ENCODE measurements around the gene B4GALT5. TPM values are rescaled to one million over a fixed set of nuclear protein-coding genes. Genes with fewer than 3 reads are reported as not detected.

Gene B4GALT5
- total RNA-seq, 1 experiment from 2014 or later = 62.4 TPM

DNA sequence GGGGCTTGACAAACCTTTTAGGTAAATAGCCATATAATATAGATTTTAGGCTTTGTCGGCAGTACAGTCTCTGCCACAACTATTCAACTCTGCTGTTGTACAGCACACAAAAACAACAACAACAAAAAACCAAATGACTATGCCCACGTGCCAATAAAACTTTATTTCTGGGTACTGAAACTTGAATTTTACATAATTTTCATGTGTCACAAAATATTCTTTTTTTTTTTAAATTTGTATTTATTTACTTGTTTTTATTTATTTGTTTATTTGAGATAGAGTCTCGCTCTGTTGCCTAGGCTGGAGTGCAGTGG lies 34.8 kb upstream of the B4GALT5 start (continued):
- TF ChIP-seq NR1H2 (CRISPR knock-in tag; IDR thresholded peaks at IDR 0.05) = no peak
- TF ChIP-seq, protein P1, sequence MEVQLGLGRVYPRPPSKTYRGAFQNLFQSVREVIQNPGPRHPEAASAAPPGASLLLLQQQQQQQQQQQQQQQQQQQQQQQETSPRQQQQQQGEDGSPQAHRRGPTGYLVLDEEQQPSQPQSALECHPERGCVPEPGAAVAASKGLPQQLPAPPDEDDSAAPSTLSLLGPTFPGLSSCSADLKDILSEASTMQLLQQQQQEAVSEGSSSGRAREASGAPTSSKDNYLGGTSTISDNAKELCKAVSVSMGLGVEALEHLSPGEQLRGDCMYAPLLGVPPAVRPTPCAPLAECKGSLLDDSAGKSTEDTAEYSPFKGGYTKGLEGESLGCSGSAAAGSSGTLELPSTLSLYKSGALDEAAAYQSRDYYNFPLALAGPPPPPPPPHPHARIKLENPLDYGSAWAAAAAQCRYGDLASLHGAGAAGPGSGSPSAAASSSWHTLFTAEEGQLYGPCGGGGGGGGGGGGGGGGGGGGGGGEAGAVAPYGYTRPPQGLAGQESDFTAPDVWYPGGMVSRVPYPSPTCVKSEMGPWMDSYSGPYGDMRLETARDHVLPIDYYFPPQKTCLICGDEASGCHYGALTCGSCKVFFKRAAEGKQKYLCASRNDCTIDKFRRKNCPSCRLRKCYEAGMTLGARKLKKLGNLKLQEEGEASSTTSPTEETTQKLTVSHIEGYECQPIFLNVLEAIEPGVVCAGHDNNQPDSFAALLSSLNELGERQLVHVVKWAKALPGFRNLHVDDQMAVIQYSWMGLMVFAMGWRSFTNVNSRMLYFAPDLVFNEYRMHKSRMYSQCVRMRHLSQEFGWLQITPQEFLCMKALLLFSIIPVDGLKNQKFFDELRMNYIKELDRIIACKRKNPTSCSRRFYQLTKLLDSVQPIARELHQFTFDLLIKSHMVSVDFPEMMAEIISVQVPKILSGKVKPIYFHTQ (CRISPR knock-in tag; IDR thresholded peaks at IDR 0.05) = no peak
- TF ChIP-seq, protein P2, sequence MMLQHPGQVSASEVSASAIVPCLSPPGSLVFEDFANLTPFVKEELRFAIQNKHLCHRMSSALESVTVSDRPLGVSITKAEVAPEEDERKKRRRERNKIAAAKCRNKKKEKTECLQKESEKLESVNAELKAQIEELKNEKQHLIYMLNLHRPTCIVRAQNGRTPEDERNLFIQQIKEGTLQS (CRISPR knock-in tag; conservative IDR thresholded peaks at IDR 0.05) = no peak

DNA sequence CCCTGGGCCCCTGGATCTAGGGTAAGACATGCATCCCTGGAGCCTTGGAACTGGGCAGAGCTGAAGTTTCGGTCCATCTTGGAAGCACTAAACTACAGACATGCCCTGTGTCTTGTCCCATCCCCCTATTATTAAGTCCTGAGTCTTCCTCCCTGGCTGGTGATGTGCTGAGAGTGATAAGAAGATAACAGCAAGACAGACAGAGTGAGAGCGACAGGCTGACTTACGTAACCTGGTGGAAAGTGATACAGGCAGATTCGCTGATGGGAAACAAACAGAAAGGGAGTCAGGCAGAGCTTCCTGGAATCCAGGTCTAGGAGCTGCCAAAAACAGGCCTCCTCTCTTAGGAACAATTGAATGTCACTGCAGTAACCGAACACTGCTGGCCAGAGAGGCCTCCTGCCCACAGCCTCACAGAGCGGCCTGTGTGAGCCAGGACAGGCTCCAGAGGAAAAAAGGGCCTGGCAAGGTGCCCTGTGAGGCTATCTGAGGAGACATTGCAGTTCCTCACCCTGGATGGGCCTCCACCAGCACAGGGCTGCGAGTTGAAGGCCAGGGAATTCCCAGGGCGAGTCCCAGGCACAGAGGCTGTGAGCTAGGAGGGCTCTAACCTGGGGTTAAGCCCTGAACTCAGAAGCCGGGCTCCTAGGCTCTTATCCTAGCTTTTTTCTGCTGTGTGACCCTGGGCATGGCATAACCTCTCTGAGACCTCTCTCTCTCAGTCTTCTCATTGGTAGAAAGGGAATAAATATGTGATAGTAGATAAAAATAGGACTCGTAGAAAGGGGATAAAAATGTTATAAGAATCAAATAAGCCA lies 34.2 kb upstream of the B4GALT5 start:
- Mint-ChIP-seq H3K9me3 (no peaks in the 10 kb centered on the region), H3K27ac (no peak overlapping the region), H3K4me1 (peaks cover 14% of the 10 kb centered on the region), H3K4me3 (no peak overlapping the region), H3K36me3 (no peaks in the 10 kb centered on the region), H3K27me3 (ENCODE audit: low read depth) (no peaks in the 10 kb centered on the region)
- ChIA-PET POLR2A (no interaction called here), CTCF (no interaction called here)
- no peak for TF ChIP-seq RELA (CRISPR knock-in tag; IDR thresholded peaks at IDR 0.05; ENCODE audit: borderline replicate concordance)
- TF ChIP-seq HMGA2 (CRISPR knock-in tag; IDR thresholded peaks at IDR 0.05) = no peak
- TF ChIP-seq TP53 (CRISPR knock-in tag; IDR thresholded peaks at IDR 0.05) = no peak
- no peak for TF ChIP-seq NR2C2 (CRISPR knock-in tag; IDR thresholded peaks at IDR 0.05)
- no peak for TF ChIP-seq TEAD4 (CRISPR knock-in tag; IDR thresholded peaks at IDR 0.05)
- TF ChIP-seq GABPB1 (CRISPR knock-in tag; IDR thresholded peaks at IDR 0.05) = 0 out of 2 replicates have a peak, but pooled peaks have one; percentile 33
- TF ChIP-seq, protein P3, sequence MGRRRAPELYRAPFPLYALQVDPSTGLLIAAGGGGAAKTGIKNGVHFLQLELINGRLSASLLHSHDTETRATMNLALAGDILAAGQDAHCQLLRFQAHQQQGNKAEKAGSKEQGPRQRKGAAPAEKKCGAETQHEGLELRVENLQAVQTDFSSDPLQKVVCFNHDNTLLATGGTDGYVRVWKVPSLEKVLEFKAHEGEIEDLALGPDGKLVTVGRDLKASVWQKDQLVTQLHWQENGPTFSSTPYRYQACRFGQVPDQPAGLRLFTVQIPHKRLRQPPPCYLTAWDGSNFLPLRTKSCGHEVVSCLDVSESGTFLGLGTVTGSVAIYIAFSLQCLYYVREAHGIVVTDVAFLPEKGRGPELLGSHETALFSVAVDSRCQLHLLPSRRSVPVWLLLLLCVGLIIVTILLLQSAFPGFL (CRISPR knock-in tag; IDR thresholded peaks at IDR 0.05; ENCODE audit: borderline replicate concordance) = no peak
- no peak for TF ChIP-seq IRF2 (CRISPR knock-in tag; IDR thresholded peaks at IDR 0.05; ENCODE audit: borderline replicate concordance, low read depth)
- TF ChIP-seq, protein P4, sequence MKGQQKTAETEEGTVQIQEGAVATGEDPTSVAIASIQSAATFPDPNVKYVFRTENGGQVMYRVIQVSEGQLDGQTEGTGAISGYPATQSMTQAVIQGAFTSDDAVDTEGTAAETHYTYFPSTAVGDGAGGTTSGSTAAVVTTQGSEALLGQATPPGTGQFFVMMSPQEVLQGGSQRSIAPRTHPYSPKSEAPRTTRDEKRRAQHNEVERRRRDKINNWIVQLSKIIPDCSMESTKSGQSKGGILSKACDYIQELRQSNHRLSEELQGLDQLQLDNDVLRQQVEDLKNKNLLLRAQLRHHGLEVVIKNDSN (CRISPR knock-in tag; IDR thresholded peaks at IDR 0.05) = no peak
- DNase-seq (ENCODE audit: low spot score) = no peak
- ATAC-seq = no peak; the same call in 1 of the 2 replicates

DNA sequence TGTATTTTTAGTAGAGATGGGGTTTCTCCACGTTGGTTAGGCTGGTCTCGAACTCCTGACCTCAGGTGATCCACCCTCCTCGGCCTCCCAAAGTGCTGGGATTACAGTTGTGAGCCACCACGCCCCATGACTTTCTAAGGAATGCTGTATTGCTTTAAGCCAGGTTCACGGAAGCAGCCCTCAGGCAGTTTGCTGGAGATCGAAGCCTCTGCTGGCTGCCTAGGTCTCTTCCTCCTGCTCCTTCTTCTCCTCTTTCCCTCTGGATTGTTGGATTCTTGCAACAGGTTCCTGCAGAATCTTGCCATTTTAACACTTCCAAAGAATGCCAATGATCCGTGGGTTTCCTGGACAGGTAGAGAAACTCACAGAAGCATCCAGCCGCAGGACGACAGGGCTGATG lies 29.3 kb upstream of the B4GALT5 start:
- CTCF ChIA-PET = no interaction called here
- Mint-ChIP-seq H3K27me3 (ENCODE audit: low read depth) (no peaks in the 10 kb centered on the region; the same call in 1 of the 2 replicates), H3K27ac (peak overlapping the region; percentile 94)
- TF ChIP-seq, protein P1 (CRISPR knock-in tag; IDR thresholded peaks at IDR 0.05) = no peak
- TF ChIP-seq, protein P5, sequence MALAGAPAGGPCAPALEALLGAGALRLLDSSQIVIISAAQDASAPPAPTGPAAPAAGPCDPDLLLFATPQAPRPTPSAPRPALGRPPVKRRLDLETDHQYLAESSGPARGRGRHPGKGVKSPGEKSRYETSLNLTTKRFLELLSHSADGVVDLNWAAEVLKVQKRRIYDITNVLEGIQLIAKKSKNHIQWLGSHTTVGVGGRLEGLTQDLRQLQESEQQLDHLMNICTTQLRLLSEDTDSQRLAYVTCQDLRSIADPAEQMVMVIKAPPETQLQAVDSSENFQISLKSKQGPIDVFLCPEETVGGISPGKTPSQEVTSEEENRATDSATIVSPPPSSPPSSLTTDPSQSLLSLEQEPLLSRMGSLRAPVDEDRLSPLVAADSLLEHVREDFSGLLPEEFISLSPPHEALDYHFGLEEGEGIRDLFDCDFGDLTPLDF (CRISPR knock-in tag; IDR thresholded peaks at IDR 0.05) = no peak
- no peak for TF ChIP-seq ZNF138 (CRISPR knock-in tag; conservative IDR thresholded peaks at IDR 0.05)
- no peak for TF ChIP-seq CREM (CRISPR knock-in tag; IDR thresholded peaks at IDR 0.05)
- no peak for TF ChIP-seq ATF1 (CRISPR knock-in tag; IDR thresholded peaks at IDR 0.05)
- no peak for TF ChIP-seq NR3C1 (CRISPR knock-in tag; conservative IDR thresholded peaks at IDR 0.05; ENCODE audit: low read depth)
- no peak for TF ChIP-seq MXD4 (CRISPR knock-in tag; IDR thresholded peaks at IDR 0.05; ENCODE audit: borderline replicate concordance)
- TF ChIP-seq, protein P6, sequence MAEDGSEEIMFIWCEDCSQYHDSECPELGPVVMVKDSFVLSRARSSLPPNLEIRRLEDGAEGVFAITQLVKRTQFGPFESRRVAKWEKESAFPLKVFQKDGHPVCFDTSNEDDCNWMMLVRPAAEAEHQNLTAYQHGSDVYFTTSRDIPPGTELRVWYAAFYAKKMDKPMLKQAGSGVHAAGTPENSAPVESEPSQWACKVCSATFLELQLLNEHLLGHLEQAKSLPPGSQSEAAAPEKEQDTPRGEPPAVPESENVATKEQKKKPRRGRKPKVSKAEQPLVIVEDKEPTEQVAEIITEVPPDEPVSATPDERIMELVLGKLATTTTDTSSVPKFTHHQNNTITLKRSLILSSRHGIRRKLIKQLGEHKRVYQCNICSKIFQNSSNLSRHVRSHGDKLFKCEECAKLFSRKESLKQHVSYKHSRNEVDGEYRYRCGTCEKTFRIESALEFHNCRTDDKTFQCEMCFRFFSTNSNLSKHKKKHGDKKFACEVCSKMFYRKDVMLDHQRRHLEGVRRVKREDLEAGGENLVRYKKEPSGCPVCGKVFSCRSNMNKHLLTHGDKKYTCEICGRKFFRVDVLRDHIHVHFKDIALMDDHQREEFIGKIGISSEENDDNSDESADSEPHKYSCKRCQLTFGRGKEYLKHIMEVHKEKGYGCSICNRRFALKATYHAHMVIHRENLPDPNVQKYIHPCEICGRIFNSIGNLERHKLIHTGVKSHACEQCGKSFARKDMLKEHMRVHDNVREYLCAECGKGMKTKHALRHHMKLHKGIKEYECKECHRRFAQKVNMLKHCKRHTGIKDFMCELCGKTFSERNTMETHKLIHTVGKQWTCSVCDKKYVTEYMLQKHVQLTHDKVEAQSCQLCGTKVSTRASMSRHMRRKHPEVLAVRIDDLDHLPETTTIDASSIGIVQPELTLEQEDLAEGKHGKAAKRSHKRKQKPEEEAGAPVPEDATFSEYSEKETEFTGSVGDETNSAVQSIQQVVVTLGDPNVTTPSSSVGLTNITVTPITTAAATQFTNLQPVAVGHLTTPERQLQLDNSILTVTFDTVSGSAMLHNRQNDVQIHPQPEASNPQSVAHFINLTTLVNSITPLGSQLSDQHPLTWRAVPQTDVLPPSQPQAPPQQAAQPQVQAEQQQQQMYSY (CRISPR knock-in tag; IDR thresholded peaks at IDR 0.05) = no peak
- TF ChIP-seq RORB (CRISPR knock-in tag; IDR thresholded peaks at IDR 0.05) = no peak
- no peak for TF ChIP-seq TEAD4 (CRISPR knock-in tag; IDR thresholded peaks at IDR 0.05)

More for the DNA sequence above, 29.3 kb upstream of the B4GALT5 start:
- no peak overlapping the region for H3K4me3 Mint-ChIP-seq
- POLR2A ChIA-PET = no interaction called here
- ATAC-seq = peak; percentile 43
- H3K9me3 Mint-ChIP-seq = no peaks in the 10 kb centered on the region
- no peaks in the 10 kb centered on the region for H3K36me3 Mint-ChIP-seq
- H3K4me1 Mint-ChIP-seq = peaks cover 18% of the 10 kb centered on the region
- DNase-seq (ENCODE audit: low spot score) = peak; percentile 20
